ENCODE data around the gene ROBO3. TPM values are rescaled to one million over a fixed set of nuclear protein-coding genes. Genes with fewer than 3 reads are reported as not detected.

Gene ROBO3
- total and polyA plus RNA-seq, 2 donors (not counting 1 experiment from before 2014, with no cell fraction given): 1.0 to 7.4 TPM

DNA sequence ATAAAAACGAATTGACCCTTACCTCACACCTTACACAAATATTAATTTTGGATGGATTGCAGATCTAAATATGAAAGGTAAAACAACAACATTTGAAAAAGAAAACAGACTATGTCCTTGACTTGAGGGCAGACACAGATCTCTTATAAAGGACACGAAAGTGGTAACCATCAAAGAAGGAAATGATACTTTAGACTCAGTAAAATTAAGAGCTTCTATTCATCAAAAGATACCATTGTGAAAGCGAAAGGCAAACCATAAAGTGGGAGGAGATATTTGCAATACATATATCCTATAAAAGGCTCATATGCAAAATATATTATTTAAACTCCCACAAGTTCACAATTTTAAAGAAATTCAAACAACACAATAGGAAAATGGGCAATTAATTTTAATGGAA, 65.6 kb downstream of the ROBO3 start:
- H2AFZ ChIP-seq (ENCODE audit: insufficient read depth, low read depth, low read length, poor library complexity, severe bottlenecking): no peak overlapping the region
- Mint-ChIP-seq H3K27ac (no peak overlapping the region), H3K4me1 (peaks cover 2% of the 10 kb centered on the region), H3K4me3 (no peak overlapping the region), H3K27me3 (peaks cover 1% of the 10 kb centered on the region), H3K9me3 (ENCODE audit: insufficient read depth) (no peaks in the 10 kb centered on the region)
- H3K27me3 ChIP-seq (replicated peaks in 1 of 4; ENCODE audit: control extremely low read depth in 1 of 4, control insufficient read depth in 3 of 4, insufficient read depth in 4 of 4, low read length in 3 of 4): peaks cover 0 to 14% (median 5%) of the 10 kb centered on the region in 4 experiments
- intact Hi-C loops (cut with micrococcal nuclease): no loop called here
- no peak overlapping the region for H3K27ac ChIP-seq (ENCODE audit: low read length in 2 of 2)
- ChIA-PET CTCF (interaction anchor here (1.1 kb wide), 1 partner anchor 94 kb away, joined by 3 read pairs; no protein-coding TSS in a partner anchor), POLR2A (no interaction called here)
- no CpG with 5 or more reads among the region's 3 CpGs for WGBS (ENCODE audit: insufficient coverage)
- no peaks in the 10 kb centered on the region for H3K79me2 ChIP-seq (ENCODE audit: control insufficient read depth, insufficient read depth, low read length)
- H3K4me1 ChIP-seq (ENCODE audit: control insufficient read depth in 2 of 2, insufficient read depth in 2 of 2, low read length in 2 of 2): no peaks in the 10 kb centered on the region
- no peaks in the 10 kb centered on the region for H4K20me1 ChIP-seq (ENCODE audit: control insufficient read depth, insufficient read depth, low read length, poor library complexity, severe bottlenecking)
- H3K9me3 ChIP-seq (ENCODE audit: control extremely low read depth in 1 of 3, control insufficient read depth in 2 of 3, insufficient read depth in 1 of 3, low read length in 2 of 3): peaks cover 0 to 2% (median 0%) of the 10 kb centered on the region in 3 donors
- DNase-seq: no peak
- H3K36me3 ChIP-seq (replicated peaks in 1 of 2; ENCODE audit: control extremely low read depth in 1 of 2, control insufficient read depth in 1 of 2, extremely low read depth in 1 of 2, insufficient read depth in 2 of 2, low read length in 1 of 2): no peaks in the 10 kb centered on the region
- H3K4me3 ChIP-seq (ENCODE audit: control extremely low read depth in 1 of 5, extremely low read depth in 1 of 5, insufficient read depth in 1 of 5, low read depth in 2 of 5, low read length in 4 of 5): no peak overlapping the region
- H3K9ac ChIP-seq (ENCODE audit: low read length): no peak overlapping the region
- H3K4me2 ChIP-seq (replicated peaks; ENCODE audit: low read depth, low read length, poor library complexity, severe bottlenecking): no peak overlapping the region
- ATAC-seq (ENCODE audit: low read depth): no peak
- TF ChIP-seq, protein P1, sequence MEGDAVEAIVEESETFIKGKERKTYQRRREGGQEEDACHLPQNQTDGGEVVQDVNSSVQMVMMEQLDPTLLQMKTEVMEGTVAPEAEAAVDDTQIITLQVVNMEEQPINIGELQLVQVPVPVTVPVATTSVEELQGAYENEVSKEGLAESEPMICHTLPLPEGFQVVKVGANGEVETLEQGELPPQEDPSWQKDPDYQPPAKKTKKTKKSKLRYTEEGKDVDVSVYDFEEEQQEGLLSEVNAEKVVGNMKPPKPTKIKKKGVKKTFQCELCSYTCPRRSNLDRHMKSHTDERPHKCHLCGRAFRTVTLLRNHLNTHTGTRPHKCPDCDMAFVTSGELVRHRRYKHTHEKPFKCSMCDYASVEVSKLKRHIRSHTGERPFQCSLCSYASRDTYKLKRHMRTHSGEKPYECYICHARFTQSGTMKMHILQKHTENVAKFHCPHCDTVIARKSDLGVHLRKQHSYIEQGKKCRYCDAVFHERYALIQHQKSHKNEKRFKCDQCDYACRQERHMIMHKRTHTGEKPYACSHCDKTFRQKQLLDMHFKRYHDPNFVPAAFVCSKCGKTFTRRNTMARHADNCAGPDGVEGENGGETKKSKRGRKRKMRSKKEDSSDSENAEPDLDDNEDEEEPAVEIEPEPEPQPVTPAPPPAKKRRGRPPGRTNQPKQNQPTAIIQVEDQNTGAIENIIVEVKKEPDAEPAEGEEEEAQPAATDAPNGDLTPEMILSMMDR (IDR thresholded peaks at IDR 0.05): no peak
- no peak for TF ChIP-seq EZH2 (IDR thresholded peaks at IDR 0.05; ENCODE audit: borderline replicate concordance, insufficient read depth, low read depth, low read length, poor library complexity, severe bottlenecking)

Other genes with a start within 250 kb of the ROBO3 start
- 66.8 and 71.5 TPM in 2 replicates for gene TBRG1, start 242.6 kb upstream of the ROBO3 start, total RNA-seq
- gene TBRG1, start 242.6 kb upstream of the ROBO3 start, polyA plus RNA-seq: 68.2 and 69.6 TPM in 2 replicates
- 3.6 and 5.1 TPM in 2 replicates for gene SIAE, start 191.7 kb upstream of the ROBO3 start, total RNA-seq
- gene SIAE, start 191.7 kb upstream of the ROBO3 start, polyA plus RNA-seq: 4.5 and 5.5 TPM in 2 replicates
- gene SPA17, start 191.5 kb upstream of the ROBO3 start, total RNA-seq: 0.46 and 0.76 TPM in 2 replicates
- gene SPA17, start 191.5 kb upstream of the ROBO3 start, polyA plus RNA-seq: 0.20 and 0.21 TPM in 2 replicates
- 0.66 TPM in 1 of 2 replicates, not detected in the other for gene NRGN, start 125.5 kb upstream of the ROBO3 start, total RNA-seq
- gene NRGN, start 125.5 kb upstream of the ROBO3 start, polyA plus RNA-seq: 3.1 and 11.0 TPM in 2 replicates
- gene VSIG2, start 113.2 kb upstream of the ROBO3 start, total RNA-seq: not detected in 2 replicates
- gene VSIG2, start 113.2 kb upstream of the ROBO3 start, polyA plus RNA-seq: 0.36 TPM in 1 of 2 replicates, not detected in the other
- gene ESAM, start 103.1 kb upstream of the ROBO3 start, total RNA-seq: 1.4 and 1.8 TPM in 2 replicates
- gene ESAM, start 103.1 kb upstream of the ROBO3 start, polyA plus RNA-seq: 14.5 and 48.6 TPM in 2 replicates
- 26.8 and 33.4 TPM in 2 replicates for gene MSANTD2, start 65.0 kb upstream of the ROBO3 start, total RNA-seq
- gene MSANTD2, start 65.0 kb upstream of the ROBO3 start, polyA plus RNA-seq: 9.4 and 11.1 TPM in 2 replicates
- not detected in 2 replicates for gene ROBO4, start 32.4 kb downstream of the ROBO3 start, total RNA-seq
- not detected in 2 replicates for gene ROBO4, start 32.4 kb downstream of the ROBO3 start, polyA plus RNA-seq
- gene HEPN1, start 53.8 kb downstream of the ROBO3 start, total RNA-seq: not detected in 2 replicates
- gene HEPN1, start 53.8 kb downstream of the ROBO3 start, polyA plus RNA-seq: not detected in 2 replicates
- gene HEPACAM, start 70.6 kb downstream of the ROBO3 start, total RNA-seq: not detected in 2 replicates
- not detected in 2 replicates for gene HEPACAM, start 70.6 kb downstream of the ROBO3 start, polyA plus RNA-seq
- gene CCDC15, start 88.8 kb downstream of the ROBO3 start, total RNA-seq: 1.8 TPM in 2 replicates
- 0.29 and 0.31 TPM in 2 replicates for gene CCDC15, start 88.8 kb downstream of the ROBO3 start, polyA plus RNA-seq
- gene SLC37A2, start 197.9 kb downstream of the ROBO3 start, total RNA-seq: 27.0 and 27.1 TPM in 2 replicates
- 4.1 and 7.6 TPM in 2 replicates for gene SLC37A2, start 197.9 kb downstream of the ROBO3 start, polyA plus RNA-seq
- gene TMEM218, start 246.2 kb downstream of the ROBO3 start, total RNA-seq: 20.7 TPM in 2 replicates
- 26.1 and 31.7 TPM in 2 replicates for gene TMEM218, start 246.2 kb downstream of the ROBO3 start, polyA plus RNA-seq